Measurements from ENCODE around the gene MIEN1.
A peak's percentile ranks its signal among the peaks of the same experiment; 100 is the strongest.

Gene MIEN1

GRCh38 chr17:39756380-39757079 lies 26.2 kb upstream of the MIEN1 start:
- H3K36me3 ChIP-seq (ENCODE audit: control insufficient read depth, insufficient read depth, low read length) = no peaks in the 10 kb centered on the region

GRCh38 chr17:39755554-39756379 lies 25.4 kb upstream of the MIEN1 start:
- H3K27me3 ChIP-seq (ENCODE audit: control insufficient read depth, insufficient read depth, low read length) = no peaks in the 10 kb centered on the region
- peak overlapping the region; percentile 79 for H3K27ac ChIP-seq
- no peak overlapping the region for H3K9ac ChIP-seq
- TF ChIP-seq CTCF (IDR thresholded peaks at IDR 0.05) = no peak
- H3K36me3 ChIP-seq (ENCODE audit: control insufficient read depth, insufficient read depth, low read length) = no peaks in the 10 kb centered on the region
- H3K4me1 ChIP-seq = peaks cover 8% of the 10 kb centered on the region
- no peak overlapping the region for H3K4me2 ChIP-seq (ENCODE audit: low read length)
- H2AFZ ChIP-seq = peak overlapping the region; percentile 98
- H3K4me3 ChIP-seq (ENCODE audit: low read depth, low read length) = no peak overlapping the region
- H3K9me3 ChIP-seq (ENCODE audit: control insufficient read depth, low read length) = no peaks in the 10 kb centered on the region
- H3K79me2 ChIP-seq = no peaks in the 10 kb centered on the region

More at GRCh38 chr17:39756380-39757079, 26.2 kb upstream of the MIEN1 start:
- H2AFZ ChIP-seq = peak overlapping the region; percentile 13
- H3K27me3 ChIP-seq (ENCODE audit: control insufficient read depth, insufficient read depth, low read length) = no peaks in the 10 kb centered on the region
- no peak overlapping the region for H3K4me3 ChIP-seq (ENCODE audit: low read depth, low read length)
- H3K79me2 ChIP-seq = no peaks in the 10 kb centered on the region
- no peak overlapping the region for H3K4me2 ChIP-seq (ENCODE audit: low read length)
- no peak overlapping the region for H3K9ac ChIP-seq
- H3K27ac ChIP-seq = no peak overlapping the region
- peaks cover 8% of the 10 kb centered on the region for H3K4me1 ChIP-seq
- no peak for TF ChIP-seq CTCF (IDR thresholded peaks at IDR 0.05)
- no peaks in the 10 kb centered on the region for H3K9me3 ChIP-seq (ENCODE audit: control insufficient read depth, low read length)

- no peak for TF ChIP-seq CTCF (IDR thresholded peaks at IDR 0.05)
- Histone ChIP-seq H3K36me3 (ENCODE audit: control insufficient read depth, insufficient read depth, low read length) (no peaks in the 10 kb centered on the region), H3K9me3 (ENCODE audit: control insufficient read depth, low read length) (no peaks in the 10 kb centered on the region), H3K4me1 (peaks cover 10% of the 10 kb centered on the region), H3K79me2 (no peaks in the 10 kb centered on the region), H3K4me2 (ENCODE audit: low read length) (peak overlapping the region; percentile 98), H3K4me3 (ENCODE audit: low read depth, low read length) (peak overlapping the region; percentile 88), H3K9ac (no peak overlapping the region), H2AFZ (peak overlapping the region; percentile 98), H3K27ac (peak overlapping the region; percentile 79), H3K27me3 (ENCODE audit: control insufficient read depth, insufficient read depth, low read length) (no peaks in the 10 kb centered on the region)
These were observed 24.7 kb upstream of the MIEN1 start for GRCh38 chr17:39754958-39755553.

GRCh38 chr17:39754161-39754957 lies 24.0 kb upstream of the MIEN1 start:
- TF ChIP-seq CTCF (IDR thresholded peaks at IDR 0.05) = peak; percentile 97
- Histone ChIP-seq H3K4me2 (ENCODE audit: low read length) (peak overlapping the region; percentile 98), H3K9me3 (ENCODE audit: control insufficient read depth, low read length) (no peaks in the 10 kb centered on the region), H2AFZ (peak overlapping the region; percentile 98), H3K9ac (peak overlapping the region; percentile 58), H3K36me3 (ENCODE audit: control insufficient read depth, insufficient read depth, low read length) (no peaks in the 10 kb centered on the region), H3K27me3 (ENCODE audit: control insufficient read depth, insufficient read depth, low read length) (no peaks in the 10 kb centered on the region), H3K27ac (peak overlapping the region; percentile 79), H3K4me1 (peaks cover 10% of the 10 kb centered on the region), H3K4me3 (ENCODE audit: low read depth, low read length) (peak overlapping the region; percentile 88), H3K79me2 (no peaks in the 10 kb centered on the region)
